Caki2 (cell line): ENCODE data around the gene LRRK1. TPM values are rescaled to one million over a fixed set of nuclear protein-coding genes. Genes with fewer than 3 reads are reported as not detected.

Experiments
- DNase-seq: peaks from one replicate; pipeline ENCODE4 v3.0.0-alpha.2; 2015; ENCODE audit warnings: low read depth
- in situ Hi-C: cut with HindIII; loops from 2 replicates; pipeline ENCODE4 v1.10.0; 2016; ENCODE audit warnings: low sequenced_read_pairs, low pct_unique_long_range_greater_than_20kb, mixed read lengths
- total RNA-seq: library from RNA; depleted of rRNA; stranded (reverse); fragments of >200 nt; shearing (Covaris generic); gene quantifications from 2 replicates; pipeline ENCODE4 v1.2.3, GENCODE V29; 2014; ENCODE audit warnings: low replicate concordance; rRNA removed

The LRRK1 gene, protein sequence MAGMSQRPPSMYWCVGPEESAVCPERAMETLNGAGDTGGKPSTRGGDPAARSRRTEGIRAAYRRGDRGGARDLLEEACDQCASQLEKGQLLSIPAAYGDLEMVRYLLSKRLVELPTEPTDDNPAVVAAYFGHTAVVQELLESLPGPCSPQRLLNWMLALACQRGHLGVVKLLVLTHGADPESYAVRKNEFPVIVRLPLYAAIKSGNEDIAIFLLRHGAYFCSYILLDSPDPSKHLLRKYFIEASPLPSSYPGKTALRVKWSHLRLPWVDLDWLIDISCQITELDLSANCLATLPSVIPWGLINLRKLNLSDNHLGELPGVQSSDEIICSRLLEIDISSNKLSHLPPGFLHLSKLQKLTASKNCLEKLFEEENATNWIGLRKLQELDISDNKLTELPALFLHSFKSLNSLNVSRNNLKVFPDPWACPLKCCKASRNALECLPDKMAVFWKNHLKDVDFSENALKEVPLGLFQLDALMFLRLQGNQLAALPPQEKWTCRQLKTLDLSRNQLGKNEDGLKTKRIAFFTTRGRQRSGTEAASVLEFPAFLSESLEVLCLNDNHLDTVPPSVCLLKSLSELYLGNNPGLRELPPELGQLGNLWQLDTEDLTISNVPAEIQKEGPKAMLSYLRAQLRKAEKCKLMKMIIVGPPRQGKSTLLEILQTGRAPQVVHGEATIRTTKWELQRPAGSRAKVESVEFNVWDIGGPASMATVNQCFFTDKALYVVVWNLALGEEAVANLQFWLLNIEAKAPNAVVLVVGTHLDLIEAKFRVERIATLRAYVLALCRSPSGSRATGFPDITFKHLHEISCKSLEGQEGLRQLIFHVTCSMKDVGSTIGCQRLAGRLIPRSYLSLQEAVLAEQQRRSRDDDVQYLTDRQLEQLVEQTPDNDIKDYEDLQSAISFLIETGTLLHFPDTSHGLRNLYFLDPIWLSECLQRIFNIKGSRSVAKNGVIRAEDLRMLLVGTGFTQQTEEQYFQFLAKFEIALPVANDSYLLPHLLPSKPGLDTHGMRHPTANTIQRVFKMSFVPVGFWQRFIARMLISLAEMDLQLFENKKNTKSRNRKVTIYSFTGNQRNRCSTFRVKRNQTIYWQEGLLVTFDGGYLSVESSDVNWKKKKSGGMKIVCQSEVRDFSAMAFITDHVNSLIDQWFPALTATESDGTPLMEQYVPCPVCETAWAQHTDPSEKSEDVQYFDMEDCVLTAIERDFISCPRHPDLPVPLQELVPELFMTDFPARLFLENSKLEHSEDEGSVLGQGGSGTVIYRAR (N-terminal part only)
- 9.2 and 9.8 TPM in 2 replicates for total RNA-seq

DNA sequence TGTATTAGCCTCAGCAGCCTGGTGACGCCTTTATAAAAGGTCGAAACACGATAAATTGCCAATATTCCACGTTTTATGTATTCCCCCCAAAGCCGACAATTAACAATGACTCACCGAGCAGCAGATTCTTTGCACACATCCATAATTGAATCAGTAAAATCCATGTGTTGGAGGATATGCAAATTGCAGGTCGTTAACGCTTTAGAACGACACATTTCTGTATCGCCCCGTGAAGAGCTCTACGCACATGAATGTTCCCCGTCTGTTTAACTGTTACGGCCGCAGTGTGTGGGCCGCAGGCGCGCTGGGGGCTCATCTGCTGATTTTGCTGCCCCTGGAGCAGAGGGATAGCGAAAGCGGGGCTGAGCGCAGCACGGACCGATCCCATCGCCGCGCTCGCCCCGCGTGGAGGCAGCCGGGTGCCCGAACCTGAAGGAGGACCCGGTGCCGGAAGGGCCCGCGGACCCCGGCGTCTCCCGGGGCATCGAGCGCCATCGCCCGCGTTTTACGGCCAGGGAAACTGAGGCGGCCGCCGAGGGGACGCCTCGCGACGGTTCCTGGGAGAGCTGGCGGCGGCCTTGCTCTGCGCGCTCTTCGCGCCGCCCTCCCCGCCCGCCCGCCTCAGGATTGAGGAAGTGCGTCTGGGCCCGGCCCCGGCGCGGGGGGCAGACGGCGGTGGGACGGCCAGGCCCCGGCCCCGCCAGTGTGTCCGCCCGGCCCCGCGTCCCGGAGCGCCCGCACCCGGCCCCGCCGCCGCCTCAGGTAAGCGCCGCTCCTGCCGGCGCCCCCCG lies at the start of gene LRRK1:
TSS of gene LRRK1 (plus strand) at position 668 of the 791 bp plus-strand sequence. CDS start 5,276 bp downstream, outside the sequence.
- DNase-seq: peak; percentile 60
- in situ Hi-C loops: no loop called here

DNA sequence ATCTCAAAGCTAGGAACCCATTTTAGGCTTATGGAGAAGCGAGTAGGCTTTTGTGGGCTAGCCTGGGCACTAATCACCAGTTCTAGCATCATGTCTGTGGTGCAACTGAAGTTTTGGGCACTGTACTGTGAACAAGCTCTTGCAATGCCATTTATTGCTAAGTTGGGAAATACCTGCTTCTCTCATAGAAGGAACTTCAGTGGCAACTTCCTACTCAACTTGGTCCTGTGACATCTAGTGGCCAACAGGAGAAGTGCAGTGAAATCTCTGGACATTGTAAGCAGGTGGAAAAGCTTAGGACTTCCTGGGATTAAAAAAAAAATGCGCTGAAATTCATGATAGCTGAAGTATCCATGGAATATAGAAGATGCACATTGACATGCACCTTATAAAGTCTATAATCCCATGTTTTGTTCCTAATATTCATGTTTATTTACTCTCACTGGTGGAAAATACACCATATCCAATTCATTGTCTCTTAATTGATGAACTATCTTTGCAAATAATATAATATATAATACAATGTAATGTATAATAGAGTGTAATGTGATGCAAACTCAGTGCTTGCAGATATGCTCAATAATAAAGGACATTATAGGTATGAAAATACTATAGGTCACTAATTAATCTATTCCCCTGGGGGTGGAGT lies 46.0 kb upstream of the LRRK1 start:
- peak; percentile 66 for DNase-seq
- in situ Hi-C loops: no loop called here

DNA sequence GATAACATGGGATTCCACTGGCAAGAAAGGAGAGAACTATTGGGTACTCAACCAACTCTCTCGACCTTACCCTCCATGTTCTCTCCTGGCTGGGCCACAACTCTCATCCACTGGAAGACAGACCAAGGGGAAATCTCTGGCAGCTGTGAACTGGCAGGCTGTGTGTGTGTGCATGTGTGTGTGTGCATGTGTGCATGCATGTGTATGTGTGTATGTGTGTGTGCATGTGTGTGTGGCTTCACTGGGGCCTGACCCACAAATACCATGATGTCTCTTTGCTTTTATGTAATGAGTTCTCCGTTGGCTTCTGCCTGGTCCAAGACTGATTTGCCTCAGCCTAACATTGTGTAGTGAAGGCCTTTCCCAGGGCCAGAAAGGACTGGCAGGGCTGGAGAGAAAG lies 43.7 kb upstream of the LRRK1 start:
- DNase-seq: no peak
- in situ Hi-C loops: no loop called here

DNA sequence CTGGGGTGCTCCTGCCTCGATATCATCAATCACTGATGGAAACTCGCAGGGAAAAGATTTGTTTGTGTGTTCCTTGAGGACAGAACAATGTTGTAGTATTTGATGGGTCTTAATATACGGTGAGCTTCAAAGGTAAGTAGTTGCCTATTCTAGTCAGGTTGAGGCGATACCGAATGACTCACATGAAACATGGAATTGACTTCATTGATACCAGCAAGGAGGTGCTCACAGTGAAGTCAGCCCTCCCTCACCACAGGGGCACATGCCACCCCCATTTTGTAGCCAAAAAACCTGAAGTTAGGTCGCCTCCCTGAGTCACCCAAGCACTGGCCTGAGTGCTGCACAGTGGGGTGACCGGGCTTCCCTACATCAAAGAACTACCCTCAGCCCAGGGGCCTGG lies 43.2 kb upstream of the LRRK1 start:
- in situ Hi-C loops: no loop called here

DNA sequence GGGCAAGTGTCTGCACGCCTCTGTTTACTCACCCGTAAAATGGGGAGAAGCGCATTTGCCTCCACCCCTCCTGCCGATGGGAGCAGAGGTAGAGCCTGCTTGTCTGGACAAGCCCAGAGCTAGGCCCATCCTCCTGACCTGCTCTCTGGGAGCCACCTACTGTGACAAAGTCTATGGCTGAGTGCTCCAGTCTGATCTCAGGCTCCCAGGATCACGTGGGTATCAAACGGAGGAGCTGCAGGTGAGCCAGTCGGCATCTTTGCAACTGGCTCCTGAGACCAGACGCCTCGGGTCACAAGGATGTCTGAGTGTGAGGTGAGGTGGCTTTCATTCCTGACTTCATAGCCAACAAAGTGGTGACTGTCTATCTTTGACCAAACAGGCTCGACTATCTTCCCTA lies 41.6 kb upstream of the LRRK1 start:
- peak; percentile 88 for DNase-seq
- in situ Hi-C loops: no loop called here

More for the DNA sequence above, 43.2 kb upstream of the LRRK1 start:
- DNase-seq: no peak

DNA sequence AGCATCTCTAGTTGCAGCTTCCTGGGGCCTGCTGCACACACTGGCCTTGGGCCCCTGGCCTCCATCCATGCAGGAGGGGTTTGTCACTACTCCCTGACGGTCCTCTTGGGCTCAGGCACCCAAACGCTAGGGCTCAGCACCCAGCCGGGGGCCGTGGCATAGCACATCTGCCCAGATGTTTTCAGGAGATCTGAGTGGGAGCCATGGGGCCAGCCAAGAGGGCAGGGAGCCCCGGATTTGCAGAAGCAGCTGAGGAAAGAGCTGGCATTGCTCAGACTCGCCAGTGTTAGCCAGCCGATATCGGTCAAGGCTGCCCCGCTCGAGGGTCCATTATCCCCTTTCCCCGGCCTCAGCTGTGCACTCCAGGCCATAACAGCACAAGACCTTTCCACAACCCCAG lies 41.0 kb upstream of the LRRK1 start:
- DNase-seq: no peak
- in situ Hi-C loops: no loop called here

DNA sequence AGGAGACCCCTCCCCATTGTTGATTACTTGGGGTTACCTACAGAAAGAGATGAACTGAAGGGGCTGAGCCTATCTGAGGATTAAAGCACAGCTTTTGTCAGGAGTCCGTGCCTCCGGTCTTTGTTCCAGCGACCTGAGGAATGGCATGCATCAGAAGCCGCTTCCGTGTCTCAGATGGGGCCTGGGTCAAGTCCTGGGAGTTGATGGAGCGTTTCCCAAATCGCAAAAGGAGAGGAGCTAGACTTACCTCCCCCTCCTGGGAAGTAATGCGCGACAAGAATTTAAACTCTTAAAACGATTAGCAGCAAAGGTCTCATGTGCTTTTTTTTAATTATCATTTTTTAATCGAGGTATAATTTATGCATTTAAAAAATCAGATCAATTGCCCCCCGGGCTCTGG lies 40.5 kb upstream of the LRRK1 start:
- DNase-seq: peak; percentile 31
- in situ Hi-C loops: no loop called here

DNA sequence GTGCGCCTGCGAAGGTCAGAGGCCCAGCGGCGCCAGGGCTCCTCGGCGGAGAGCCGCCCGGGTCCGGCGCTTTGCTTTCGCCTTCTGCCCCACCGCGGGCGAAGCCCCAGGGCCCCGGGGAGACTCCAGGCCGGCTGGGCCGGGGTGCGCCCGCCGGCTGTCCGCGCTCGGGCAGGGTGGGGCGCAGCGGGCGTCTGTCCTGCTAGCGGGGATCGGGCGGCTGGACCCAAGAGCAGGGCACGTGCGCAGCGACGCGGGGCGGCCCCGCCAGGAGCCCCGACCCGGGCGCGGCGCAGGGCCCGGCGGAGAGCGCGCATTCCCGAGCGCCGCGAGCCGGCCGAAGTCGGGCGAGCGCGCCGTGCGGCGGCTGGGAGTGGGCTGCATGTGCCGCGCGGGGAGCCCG lies 40.1 kb upstream of the LRRK1 start:
- in situ Hi-C loops: no loop called here

DNA sequence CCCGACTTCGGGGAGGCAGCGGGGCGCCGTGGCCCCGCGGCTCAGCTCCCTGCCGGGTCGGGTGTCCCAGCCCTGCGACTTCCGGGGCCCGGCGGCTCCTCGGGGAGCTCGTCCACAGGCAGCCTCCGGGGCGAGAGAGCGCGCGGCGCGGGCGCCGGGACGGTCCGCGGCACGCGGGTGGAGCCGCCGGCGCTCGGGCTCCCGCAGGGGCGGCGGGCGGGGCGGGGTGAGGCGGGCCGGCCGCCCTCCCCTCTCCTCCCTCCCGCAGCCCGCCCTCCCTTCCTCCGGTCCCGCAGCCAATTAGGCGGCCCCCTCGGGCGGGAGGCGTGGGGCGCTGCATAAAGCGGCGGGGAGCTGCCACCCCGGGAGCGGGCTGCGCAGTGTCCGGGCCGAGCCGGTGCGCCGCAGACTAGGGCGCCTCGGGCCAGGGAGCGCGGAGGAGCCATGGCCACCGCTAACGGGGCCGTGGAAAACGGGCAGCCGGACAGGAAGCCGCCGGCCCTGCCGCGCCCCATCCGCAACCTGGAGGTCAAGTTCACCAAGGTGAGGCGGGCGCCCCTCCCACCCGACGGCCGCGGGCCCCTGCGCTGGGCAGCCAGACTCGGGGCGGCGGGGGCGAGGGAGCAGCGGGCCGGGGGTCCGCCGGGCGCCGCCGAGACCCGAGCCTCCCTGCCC lies 39.6 kb upstream of the LRRK1 start, which contains the start of gene ALDH1A3:
TSS of gene ALDH1A3 (plus strand) at position 368 of the 675 bp plus-strand sequence. CDS start at position 445, 77 bp downstream.
- peak; percentile 72 for DNase-seq
- in situ Hi-C loops: no loop called here

More for the DNA sequence above, 40.1 kb upstream of the LRRK1 start:
- DNase-seq: peak; percentile 39

DNA sequence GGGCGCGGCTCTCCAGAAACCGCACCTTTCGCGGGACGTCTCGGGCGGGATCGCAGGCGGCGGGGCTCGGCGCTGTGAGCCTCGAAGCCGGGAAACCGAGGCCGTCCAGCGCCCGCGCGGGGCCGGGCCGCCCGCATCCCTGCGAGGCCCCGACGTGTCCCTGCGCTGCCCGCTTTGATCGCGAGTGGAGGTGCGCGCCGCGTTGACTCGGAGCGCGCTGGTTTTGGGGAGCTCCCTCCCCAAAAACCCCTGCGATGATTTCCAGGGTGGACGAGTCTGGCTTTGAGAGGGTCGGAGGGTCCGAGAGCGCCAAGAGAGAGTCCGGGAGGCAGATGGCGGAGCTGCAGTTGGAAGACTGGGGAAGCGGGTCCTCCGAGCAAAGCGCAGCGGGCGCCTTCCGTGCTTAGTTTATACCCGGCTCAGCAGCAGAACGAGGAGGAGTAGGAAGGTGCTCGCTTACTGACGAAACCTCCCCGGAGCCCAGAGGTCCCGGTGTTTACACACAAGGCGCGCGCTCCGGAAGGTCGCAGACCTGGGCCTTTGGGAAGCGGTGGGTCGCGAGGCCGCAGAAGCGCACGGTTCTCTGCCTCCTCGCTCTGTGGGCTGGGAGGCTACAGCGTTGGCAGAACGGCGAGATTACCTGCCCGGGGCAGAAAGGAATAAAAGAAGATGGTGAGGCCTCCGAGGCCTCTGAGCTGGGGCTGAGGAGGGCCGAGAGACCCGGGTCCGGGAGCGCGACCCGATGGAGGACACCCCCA lies 38.8 kb upstream of the LRRK1 start:
- DNase-seq: no peak
- in situ Hi-C loops: no loop called here

DNA sequence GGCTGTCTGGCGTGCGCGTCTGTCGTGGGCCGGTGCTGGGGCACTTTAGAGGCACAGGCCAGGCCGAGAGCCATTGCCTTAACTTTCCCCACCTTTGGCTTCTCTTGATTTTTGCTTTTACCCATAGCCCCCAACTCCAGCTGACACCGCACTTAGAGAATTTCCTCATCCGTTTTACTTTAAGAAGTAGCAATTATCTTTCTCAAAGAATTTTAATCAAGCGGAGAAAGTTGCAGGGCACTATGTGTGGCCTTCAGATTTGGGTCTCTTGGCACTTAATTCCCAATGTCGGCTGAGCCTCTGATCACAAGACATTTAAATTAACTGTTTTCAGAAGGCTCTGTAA lies 38.3 kb upstream of the LRRK1 start:
- in situ Hi-C loops: no loop called here
- no peak for DNase-seq

DNA sequence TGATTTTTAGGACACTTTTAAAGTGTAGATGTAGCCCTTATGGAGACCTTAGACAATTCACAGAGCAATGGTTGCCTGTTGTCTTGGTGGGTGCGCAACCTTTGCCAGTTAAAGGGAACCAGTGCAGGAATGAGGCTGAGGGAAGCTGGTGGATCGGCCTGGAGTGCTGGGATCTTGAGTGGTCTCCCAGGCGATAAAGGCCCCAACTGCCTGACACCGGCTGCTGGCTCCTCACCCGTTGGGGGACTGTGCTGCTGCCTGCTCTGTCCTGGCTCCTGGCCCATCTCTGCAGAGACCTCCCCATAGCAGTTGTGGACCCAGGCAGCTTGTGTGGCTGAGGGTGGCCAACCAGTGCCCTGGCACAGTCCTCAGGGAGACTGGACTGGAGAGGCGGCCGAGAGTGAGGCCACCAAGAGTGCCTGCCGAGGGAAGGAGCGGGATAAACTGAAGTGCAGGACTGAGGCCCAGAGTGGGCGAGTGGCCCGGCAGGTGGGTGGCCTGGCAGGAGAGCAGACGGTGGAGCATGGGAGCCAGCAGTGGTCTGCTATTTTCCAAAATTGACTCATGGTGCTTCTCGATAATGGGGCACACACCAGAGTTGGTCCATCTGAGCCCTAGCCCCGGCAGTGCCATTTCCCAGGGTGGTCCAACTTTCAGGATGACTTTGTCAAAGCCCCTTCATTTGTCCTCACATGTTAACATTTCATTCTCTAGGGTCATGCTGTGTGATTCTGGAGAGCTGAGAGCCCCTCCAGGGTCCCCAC lies 37.4 kb upstream of the LRRK1 start:
- in situ Hi-C loops: no loop called here
- DNase-seq: no peak

DNA sequence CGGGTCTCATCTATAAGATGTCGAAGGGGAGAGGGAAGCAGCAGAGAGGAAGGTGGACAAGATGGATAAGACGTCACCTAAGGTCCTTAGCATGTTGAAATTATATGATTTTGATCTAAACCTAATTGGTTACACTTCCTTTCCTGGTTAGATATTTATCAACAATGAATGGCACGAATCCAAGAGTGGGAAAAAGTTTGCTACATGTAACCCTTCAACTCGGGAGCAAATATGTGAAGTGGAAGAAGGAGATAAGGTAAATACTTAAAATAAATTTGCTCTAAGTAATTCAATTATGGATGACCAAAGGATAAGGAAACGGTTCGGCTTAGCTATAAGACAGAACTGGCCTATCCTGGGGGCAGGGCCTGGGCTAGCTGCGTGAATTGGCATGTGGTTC lies 34.0 kb upstream of the LRRK1 start:
- in situ Hi-C loops: no loop called here
- DNase-seq: no peak

DNA sequence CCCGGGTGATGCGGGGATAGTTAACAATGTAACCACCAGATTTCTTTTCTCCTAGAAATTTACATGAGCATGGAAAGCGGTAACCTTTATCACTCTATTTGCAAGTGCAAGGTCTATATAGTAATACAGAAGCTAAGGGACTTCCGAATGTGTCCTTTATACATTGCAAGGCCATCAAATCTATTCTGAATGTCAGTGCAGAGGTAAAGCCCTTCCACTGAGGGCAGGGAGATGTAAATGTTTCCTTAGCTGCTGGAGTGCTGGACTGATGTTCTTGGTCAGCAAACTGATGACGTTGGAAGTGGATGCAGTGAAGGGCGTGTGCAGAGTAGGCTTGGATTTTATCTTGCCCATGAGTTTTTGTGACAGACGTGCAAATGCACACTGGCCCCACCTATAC lies 33.3 kb upstream of the LRRK1 start:
- in situ Hi-C loops: no loop called here
- DNase-seq: no peak

DNA sequence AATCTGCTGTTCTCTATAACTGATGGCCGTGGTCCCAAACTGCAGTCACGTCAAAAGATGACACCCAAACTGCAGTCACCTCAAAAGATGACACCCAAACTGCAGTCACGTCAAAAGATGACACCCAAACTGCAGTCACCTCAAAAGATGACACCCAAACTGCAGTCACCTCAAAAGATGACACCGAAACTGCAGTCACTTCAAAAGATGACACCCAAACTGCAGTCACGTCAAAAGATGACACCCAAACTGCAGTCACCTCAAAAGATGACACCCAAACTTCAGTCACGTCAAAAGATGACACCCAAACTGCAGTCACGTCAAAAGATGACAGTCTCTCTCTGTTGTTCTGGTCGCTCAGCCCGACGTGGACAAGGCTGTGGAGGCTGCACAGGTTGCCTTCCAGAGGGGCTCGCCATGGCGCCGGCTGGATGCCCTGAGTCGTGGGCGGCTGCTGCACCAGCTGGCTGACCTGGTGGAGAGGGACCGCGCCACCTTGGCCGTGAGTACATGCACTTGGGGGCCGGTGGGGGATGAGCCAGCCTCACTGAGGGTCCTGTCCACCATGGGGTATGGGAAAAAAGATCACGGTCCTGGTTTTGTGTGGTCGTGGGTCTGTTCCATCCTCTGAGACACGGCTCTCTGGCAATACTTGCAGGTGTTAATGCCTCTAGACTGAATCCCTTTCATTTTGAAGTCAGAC lies 31.8 kb upstream of the LRRK1 start:
- in situ Hi-C loops: no loop called here
- no peak for DNase-seq
